NT2/D1 (cell line): ENCODE results near the gene SMIM22.

ENCODE experiments used
- SUZ12 ChIP-seq: IDR thresholded peaks from 2 replicates; pipeline ENCODE4 v1.6.1; 2011; ENCODE audit not compliant: insufficient read length, insufficient read depth; ENCODE audit errors: extremely low read depth
- YY1 ChIP-seq: IDR thresholded peaks from 2 replicates; pipeline ENCODE4 v1.6.1; 2011; ENCODE audit not compliant: insufficient read length, insufficient read depth
- ZNF274 ChIP-seq: IDR thresholded peaks from 2 replicates; pipeline ENCODE4 v1.6.1; 2011; ENCODE audit warnings: mild to moderate bottlenecking, low read depth, low read length

- TF ChIP-seq YY1 (no peak), ZNF274 (no peak), SUZ12 (no peak)
Observed at GRCh38 chr16:4820652-4821051, 25.5 kb downstream of the SMIM22 start.
